Endothelial cell of umbilical vein (primary cell): ENCODE data around the gene NDUFAF8.

ENCODE experiments used
- CTCF ChIP-seq, 2 donors: IDR thresholded peaks; 1 replicate in 1 of 2; 2 replicates in 1 of 2; pipeline ENCODE4 v1.5.1; 2011; ENCODE audit warnings: low read length in 2 of 2, mild to moderate bottlenecking in 2 of 2, moderate library complexity in 2 of 2, control low read depth in 1 of 2, inconsistent platforms in 1 of 2, low read depth in 1 of 2; ENCODE audit not compliant: insufficient read depth in 1 of 2; ENCODE audit errors: extremely low read depth in 1 of 2
- GATA2 ChIP-seq: IDR thresholded peaks from 2 replicates; pipeline ENCODE4 v1.7.0; 2011; ENCODE audit warnings: low read depth, mild to moderate bottlenecking, moderate library complexity, mixed read lengths, low read length; ENCODE audit not compliant: insufficient read length, insufficient read depth
- POLR2A ChIP-seq: IDR thresholded peaks from 2 replicates; pipeline ENCODE4 v1.6.1; 2012; ENCODE audit warnings: low read depth, mild to moderate bottlenecking, control low read depth, low read length
- POLR2AphosphoS5 ChIP-seq: IDR thresholded peaks from 2 replicates; pipeline ENCODE4 v1.6.1; 2012; ENCODE audit warnings: low read depth, mild to moderate bottlenecking, control low read depth, low read length, moderate library complexity; ENCODE audit not compliant: insufficient read depth

- no peak for TF ChIP-seq POLR2A
- TF ChIP-seq CTCF (IDR thresholded peaks at IDR 0.05; ENCODE audit: extremely low read depth in 1 of 2, insufficient read depth in 1 of 2, low read depth in 1 of 2, low read length in 2 of 2) = no peak
- TF ChIP-seq GATA2 = no peak
- TF ChIP-seq POLR2AphosphoS5 = no peak
Measured at GRCh38 chr17:81221371-81221841, 17.7 kb upstream of the NDUFAF8 start.
